CD8-positive, alpha-beta memory T cell (primary cell): ENCODE results near the gene MYO1D. TPM values are rescaled to one million over a fixed set of nuclear protein-coding genes. Genes with fewer than 3 reads are reported as not detected.

Experiments used
- CTCF ChIA-PET: fragments of 350-600 bp; sonication (Branson Sonifier 250); formaldehyde crosslinking; loops from one replicate; lab custom pipeline; 2021; ENCODE audit warnings: antibody characterized with exemption; lab: Charles Lee
- POLR2A ChIA-PET: fragments of 350-600 bp; sonication (Branson Sonifier 250); formaldehyde crosslinking; loops from one replicate; lab custom pipeline; 2021; ENCODE audit warnings: antibody characterized with exemption; lab: Charles Lee
- DNase-seq, 5 donors: peaks; one replicate each; pipeline versions ENCODE4 v3.0.0 to v3.0.0-alpha.2; 2020 to 2022; ENCODE audit warnings: mixed read lengths in 1 of 5
- H3K27ac ChIP-seq: one replicate; pipeline ENCODE4 v1.7.0; 2013; ENCODE audit warnings: low read depth, mild to moderate bottlenecking, low read length, moderate library complexity
- H3K27me3 ChIP-seq: 2 replicates; pipeline ENCODE4 v1.7.0; 2013; ENCODE audit warnings: low read length, mild to moderate bottlenecking; ENCODE audit not compliant: insufficient read depth, poor library complexity, severe bottlenecking
- H3K36me3 ChIP-seq: 2 replicates; pipeline ENCODE4 v1.7.0; 2013; ENCODE audit warnings: mild to moderate bottlenecking, low read length, moderate library complexity; ENCODE audit not compliant: insufficient read depth
- H3K4me1 ChIP-seq: 2 replicates; pipeline ENCODE4 v1.7.0; 2013; ENCODE audit warnings: mild to moderate bottlenecking, low read length, moderate library complexity; ENCODE audit not compliant: insufficient read depth
- H3K4me3 ChIP-seq: 2 replicates; pipeline ENCODE4 v1.7.0; 2013; ENCODE audit warnings: mild to moderate bottlenecking, low read length
- H3K9me3 ChIP-seq: 2 replicates; pipeline ENCODE4 v1.7.0; 2013; ENCODE audit warnings: mild to moderate bottlenecking, low read length
- H3K27ac Mint-ChIP-seq, 8 donors: one replicate each; pipeline ENCODE4 v1.8.0; 2020 to 2021; ENCODE audit warnings: mixed read lengths in 8 of 8, mild to moderate bottlenecking in 6 of 8, inconsistent platforms in 3 of 8, moderate library complexity in 3 of 8
- H3K27me3 Mint-ChIP-seq, 2 donors: one replicate each; pipeline ENCODE4 v1.8.0; 2020 to 2021; ENCODE audit warnings: mixed read lengths in 2 of 2, mild to moderate bottlenecking in 1 of 2, moderate library complexity in 1 of 2
- H3K36me3 Mint-ChIP-seq, 3 donors: one replicate each; pipeline ENCODE4 v1.8.0; 2020 to 2021; ENCODE audit warnings: mixed read lengths in 3 of 3, inconsistent platforms in 1 of 3, mild to moderate bottlenecking in 1 of 3
- H3K4me1 Mint-ChIP-seq, 3 donors: one replicate each; pipeline ENCODE4 v1.8.0; 2020 to 2021; ENCODE audit warnings: mixed read lengths in 3 of 3, inconsistent platforms in 1 of 3, mild to moderate bottlenecking in 1 of 3
- H3K4me3 Mint-ChIP-seq, 7 donors: one replicate each; pipeline ENCODE4 v1.8.0; 2020 to 2021; ENCODE audit warnings: mixed read lengths in 7 of 7, mild to moderate bottlenecking in 6 of 7, moderate library complexity in 4 of 7, inconsistent platforms in 2 of 7
- H3K9me3 Mint-ChIP-seq, 5 donors: one replicate each; pipeline ENCODE4 v1.8.0; 2020 to 2022; ENCODE audit warnings: mixed read lengths in 5 of 5, mild to moderate bottlenecking in 3 of 5, moderate library complexity in 2 of 5, inconsistent platforms in 1 of 5
- polyA plus RNA-seq: library from polyadenylated mRNA; unstranded; fragments of 300-500 nt; fragmentation: Illumina TruSeq; gene quantifications from one replicate; pipeline ENCODE4 v1.2.3, GENCODE V29; 2021
- total RNA-seq, 2 experiments: library from RNA; stranded (reverse); gene quantifications; one replicate each; pipeline ENCODE4 v1.2.3, GENCODE V29; 2021

Gene MYO1D
- total and polyA plus RNA-seq, 3 experiments from 2014 or later = 9.0 to 15.8 (median 11.5) TPM

DNA sequence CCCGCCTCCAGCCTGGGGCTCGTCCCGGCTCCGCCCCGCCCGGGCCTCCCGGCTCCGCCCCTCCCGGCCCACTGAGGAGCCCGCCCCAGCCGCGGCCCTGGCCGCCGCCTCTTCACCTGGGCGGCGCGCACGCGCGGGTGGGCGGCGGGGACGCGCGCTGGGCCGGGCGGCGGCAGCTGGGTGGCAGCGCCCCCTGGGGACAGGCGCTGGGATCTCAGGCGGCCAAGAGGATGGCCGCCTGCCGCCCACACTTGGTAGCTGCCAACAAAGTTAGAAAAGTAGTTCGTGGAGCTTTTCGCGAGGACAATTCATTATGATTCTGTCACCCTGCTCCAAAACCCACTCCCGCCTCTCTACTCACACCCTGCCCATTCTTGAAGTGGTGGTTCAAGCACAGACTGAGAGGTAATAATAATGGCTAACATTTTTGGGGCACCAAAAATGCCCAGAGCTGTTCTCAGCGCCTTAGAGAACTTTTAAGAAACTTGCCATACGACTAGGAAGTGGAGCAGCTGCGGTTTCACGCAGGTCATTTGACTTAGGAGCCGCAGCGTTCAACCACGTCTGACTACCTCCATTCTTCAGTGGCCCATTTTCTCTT, 340 bp upstream of the MYO1D start:
- H3K9me3 ChIP-seq = no peaks in the 10 kb centered on the region
- H3K4me3 ChIP-seq = peak overlapping the region; percentile 47
- Mint-ChIP-seq H3K27me3 (peaks cover 3 to 6% of the 10 kb centered on the region in 2 donors), H3K36me3 (peaks cover 0 to 4% (median 0%) of the 10 kb centered on the region in 3 donors), H3K4me3 (peak overlapping the region; percentile 84 to 92 (median 86)), H3K27ac (peak overlapping the region; percentile 40 to 96 (median 90)), H3K4me1 (peaks cover 10 to 16% (median 13%) of the 10 kb centered on the region in 3 donors), H3K9me3 (no peaks in the 10 kb centered on the region)
- H3K4me1 ChIP-seq = peaks cover 18% of the 10 kb centered on the region
- CTCF ChIA-PET = interaction anchor here (0.6 to 5.4 kb wide), 28 partner anchors 9 to 526 kb away, joined by 3 to 74 read pairs (median 4); partner anchors contain the start of genes CDK5R1 and PSMD11
- H3K36me3 ChIP-seq = no peaks in the 10 kb centered on the region
- DNase-seq = peak; percentile 90 to 95 (median 93)
- no peaks in the 10 kb centered on the region for H3K27me3 ChIP-seq
- H3K27ac ChIP-seq = peak overlapping the region; percentile 72
- POLR2A ChIA-PET = interaction anchor here (0.5 to 1.0 kb wide), 3 partner anchors 29 to 42 kb away, joined by 3 to 4 read pairs (median 3); no protein-coding TSS in a partner anchor

GRCh38 chr17:32875923-32876416, 954 bp downstream of the MYO1D start:
- CTCF ChIA-PET = interaction anchor here (0.8 to 5.4 kb wide), 14 partner anchors 8 to 95 kb away, joined by 3 to 74 read pairs (median 6); no protein-coding TSS in a partner anchor
- Histone ChIP-seq H3K36me3 (no peaks in the 10 kb centered on the region), H3K27me3 (no peaks in the 10 kb centered on the region), H3K4me3 (peak overlapping the region; percentile 63), H3K9me3 (no peaks in the 10 kb centered on the region), H3K27ac (peak overlapping the region; percentile 17), H3K4me1 (peaks cover 18% of the 10 kb centered on the region)
- POLR2A ChIA-PET = interaction anchor here (0.7 kb wide), 1 partner anchor 388 kb away, joined by 3 read pairs; no protein-coding TSS in a partner anchor
- H3K27me3 Mint-ChIP-seq = no peaks in the 10 kb centered on the region
- H3K27ac Mint-ChIP-seq = peak overlapping the region; percentile 74 to 94 (median 86)
- H3K36me3 Mint-ChIP-seq = peaks cover 0 to 4% (median 0%) of the 10 kb centered on the region in 3 donors
- peaks cover 10 to 16% (median 13%) of the 10 kb centered on the region in 3 donors for H3K4me1 Mint-ChIP-seq
- peak overlapping the region; percentile 87 to 95 (median 89) for H3K4me3 Mint-ChIP-seq
- DNase-seq = no peak
- no peaks in the 10 kb centered on the region for H3K9me3 Mint-ChIP-seq

GRCh38 chr17:32875230-32875917, 1.6 kb downstream of the MYO1D start:
- Histone ChIP-seq H3K4me1 (peaks cover 18% of the 10 kb centered on the region), H3K9me3 (no peaks in the 10 kb centered on the region), H3K27ac (no peak overlapping the region), H3K4me3 (peak overlapping the region; percentile 63), H3K27me3 (no peaks in the 10 kb centered on the region), H3K36me3 (no peaks in the 10 kb centered on the region)
- Mint-ChIP-seq H3K4me3 (peak overlapping the region; percentile 87 to 95 (median 89)), H3K4me1 (peaks cover 10 to 16% (median 13%) of the 10 kb centered on the region in 3 donors), H3K27me3 (no peaks in the 10 kb centered on the region), H3K27ac (peak overlapping the region in 3 of 8 donors; percentile 83 to 88 (median 88)), H3K36me3 (peaks cover 0 to 4% (median 0%) of the 10 kb centered on the region in 3 donors), H3K9me3 (no peaks in the 10 kb centered on the region)
- ChIA-PET POLR2A (interaction anchor here (0.7 kb wide), 1 partner anchor 388 kb away, joined by 3 read pairs; no protein-coding TSS in a partner anchor), CTCF (interaction anchor here (0.8 to 5.4 kb wide), 7 partner anchors 7 to 95 kb away, joined by 3 to 74 read pairs (median 16); no protein-coding TSS in a partner anchor)
- DNase-seq = no peak

DNA sequence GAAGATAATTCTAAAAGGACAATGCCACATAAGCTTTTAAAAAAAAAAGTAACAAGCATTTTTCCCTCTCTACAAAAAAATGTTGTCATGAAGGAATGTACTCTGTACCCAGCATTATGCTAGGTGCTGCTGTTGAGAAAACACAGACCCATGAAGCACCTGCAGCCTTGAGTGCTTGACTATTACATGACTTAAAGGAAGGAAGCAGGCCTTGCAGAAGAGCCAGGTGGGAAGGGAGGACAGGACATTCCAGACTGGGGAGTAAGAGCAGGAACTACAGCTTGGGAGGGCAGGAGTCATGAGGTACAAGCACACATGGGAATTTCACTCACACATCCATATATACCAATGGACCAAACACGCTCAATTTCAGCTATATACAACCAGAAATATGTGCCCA, 3.8 kb downstream of the MYO1D start:
- Mint-ChIP-seq H3K36me3 (peaks cover 0 to 4% (median 0%) of the 10 kb centered on the region in 3 donors), H3K4me3 (no peak overlapping the region), H3K4me1 (peaks cover 10 to 16% (median 13%) of the 10 kb centered on the region in 3 donors), H3K27ac (no peak overlapping the region), H3K27me3 (no peaks in the 10 kb centered on the region), H3K9me3 (no peaks in the 10 kb centered on the region)
- peaks cover 18% of the 10 kb centered on the region for H3K4me1 ChIP-seq
- ChIA-PET CTCF (interaction anchor here (1.4 kb wide), 1 partner anchor 30 kb away, joined by 3 read pairs; no protein-coding TSS in a partner anchor), POLR2A (no interaction called here)
- no peaks in the 10 kb centered on the region for H3K9me3 ChIP-seq
- H3K27me3 ChIP-seq = no peaks in the 10 kb centered on the region
- H3K36me3 ChIP-seq = no peaks in the 10 kb centered on the region
- H3K4me3 ChIP-seq = no peak overlapping the region
- H3K27ac ChIP-seq = no peak overlapping the region
- DNase-seq = no peak

DNA sequence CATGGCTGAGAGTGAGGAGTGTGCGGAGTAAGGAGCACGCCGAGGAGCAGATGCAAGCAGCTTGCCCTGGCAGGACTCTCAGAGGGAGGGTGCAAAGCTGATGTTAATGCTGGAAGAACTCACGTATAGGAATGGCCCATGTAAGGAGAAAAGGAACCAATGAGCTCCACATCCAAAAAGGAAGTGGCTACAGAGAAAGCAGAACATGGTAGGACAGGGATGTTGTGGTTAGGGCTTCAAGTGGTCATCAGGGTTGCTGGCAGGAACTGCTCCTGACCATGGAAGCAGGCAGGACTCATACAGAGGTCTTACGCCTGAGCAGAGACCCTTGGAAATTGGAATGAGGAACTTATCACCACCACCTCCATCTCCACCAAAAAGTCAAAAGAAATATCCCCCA, 5.2 kb downstream of the MYO1D start:
- Mint-ChIP-seq H3K9me3 (no peaks in the 10 kb centered on the region), H3K4me1 (peaks cover 5 to 10% (median 6%) of the 10 kb centered on the region in 3 donors), H3K27ac (peak overlapping the region in 1 of 8 donors; percentile 37), H3K4me3 (no peak overlapping the region), H3K36me3 (peaks cover 0 to 4% (median 0%) of the 10 kb centered on the region in 3 donors), H3K27me3 (no peaks in the 10 kb centered on the region)
- Histone ChIP-seq H3K4me3 (no peak overlapping the region), H3K27ac (no peak overlapping the region), H3K36me3 (no peaks in the 10 kb centered on the region), H3K27me3 (no peaks in the 10 kb centered on the region), H3K9me3 (no peaks in the 10 kb centered on the region), H3K4me1 (peaks cover 11% of the 10 kb centered on the region)
- DNase-seq = no peak
- POLR2A ChIA-PET = no interaction called here
- CTCF ChIA-PET = interaction anchor here (1.6 kb wide), 1 partner anchor 14 kb away, joined by 3 read pairs; no protein-coding TSS in a partner anchor

DNA sequence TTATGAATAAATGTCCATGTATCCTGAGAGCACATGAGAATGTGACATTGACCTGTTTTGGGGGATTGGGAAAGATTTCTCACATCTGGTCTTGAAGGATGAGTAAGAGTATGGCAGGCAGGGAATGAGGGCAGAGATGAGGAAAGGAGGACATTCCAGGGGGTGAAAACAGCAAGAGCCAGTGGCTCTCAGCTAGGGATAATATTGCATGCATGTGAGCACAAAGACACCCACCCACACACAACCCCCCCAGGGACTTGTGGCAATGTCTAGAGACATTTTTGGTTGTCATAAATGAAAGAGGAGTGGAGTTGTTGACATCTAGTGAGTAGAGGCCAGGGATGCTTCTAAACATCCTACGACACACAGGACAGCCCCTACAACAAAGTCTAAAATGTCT, 6.0 kb downstream of the MYO1D start:
- CTCF ChIA-PET = interaction anchor here (1.6 kb wide), 1 partner anchor 15 kb away, joined by 3 read pairs; no protein-coding TSS in a partner anchor
- Histone ChIP-seq H3K9me3 (no peaks in the 10 kb centered on the region), H3K4me1 (peaks cover 8% of the 10 kb centered on the region), H3K36me3 (no peaks in the 10 kb centered on the region), H3K27ac (no peak overlapping the region), H3K4me3 (no peak overlapping the region), H3K27me3 (no peaks in the 10 kb centered on the region)
- no peak overlapping the region for H3K27ac Mint-ChIP-seq
- peaks cover 0 to 3% (median under 1%) of the 10 kb centered on the region in 3 donors for H3K36me3 Mint-ChIP-seq
- H3K9me3 Mint-ChIP-seq = no peaks in the 10 kb centered on the region
- POLR2A ChIA-PET = no interaction called here
- no peak for DNase-seq
- H3K4me1 Mint-ChIP-seq = peaks cover 2 to 6% (median 4%) of the 10 kb centered on the region in 3 donors
- peaks cover 0 to 6% of the 10 kb centered on the region in 2 donors for H3K27me3 Mint-ChIP-seq
- no peak overlapping the region for H3K4me3 Mint-ChIP-seq

GRCh38 chr17:32870027-32870670, 6.8 kb downstream of the MYO1D start:
- Histone ChIP-seq H3K36me3 (no peaks in the 10 kb centered on the region), H3K9me3 (no peaks in the 10 kb centered on the region), H3K27me3 (no peaks in the 10 kb centered on the region), H3K4me3 (no peak overlapping the region), H3K4me1 (no peaks in the 10 kb centered on the region), H3K27ac (no peak overlapping the region)
- peaks cover 0 to 6% of the 10 kb centered on the region in 2 donors for H3K27me3 Mint-ChIP-seq
- DNase-seq = no peak
- H3K4me1 Mint-ChIP-seq = no peaks in the 10 kb centered on the region
- no peak overlapping the region for H3K27ac Mint-ChIP-seq
- no peaks in the 10 kb centered on the region for H3K9me3 Mint-ChIP-seq
- H3K4me3 Mint-ChIP-seq = no peak overlapping the region
- CTCF ChIA-PET = interaction anchor here (3.6 kb wide), 1 partner anchor 7 kb away, joined by 21 read pairs; the partner anchor contains the start of gene MYO1D
- POLR2A ChIA-PET = no interaction called here
- H3K36me3 Mint-ChIP-seq = peaks cover 0 to 3% (median 0%) of the 10 kb centered on the region in 3 donors
